HL-60 (cell line): ENCODE results near the gene LACC1.

ENCODE experiments used
- DNase-seq, 2 experiments: peaks; one replicate each; pipeline ENCODE4 v3.0.0-alpha.2; 2010 to 2020; ENCODE audit warnings: low read depth in 1 of 2, low spot score in 1 of 2
- H3K27ac ChIP-seq: fragments of 250-450 bp; sonication (Bioruptor Pico); replicated peaks from 2 replicates; pipeline ENCODE4 v1.5.1; 2020; ENCODE audit warnings: mild to moderate bottlenecking, moderate library complexity
- H3K27me3 ChIP-seq: fragments of 250-450 bp; sonication (Bioruptor Pico); 2 replicates; pipeline ENCODE4 v1.5.1; 2021; ENCODE audit warnings: mild to moderate bottlenecking, moderate library complexity; ENCODE audit not compliant: insufficient read depth, poor library complexity, severe bottlenecking
- H3K4me3 ChIP-seq: replicated peaks from 2 replicates; pipeline ENCODE4 v1.5.1; 2011; ENCODE audit warnings: mild to moderate bottlenecking, control low read depth, low read length; ENCODE audit not compliant: insufficient read depth
- CTCF ChIP-seq: IDR thresholded peaks from one replicate; pipeline ENCODE4 v1.5.1; 2011; ENCODE audit warnings: low read length, control low read depth, inconsistent platforms; ENCODE audit not compliant: insufficient read depth
- GABPA ChIP-seq: IDR thresholded peaks from 2 replicates; pipeline ENCODE4 v1.6.1; 2012; ENCODE audit warnings: low read depth
- POLR2AphosphoS5 ChIP-seq: IDR thresholded peaks from 2 replicates; pipeline ENCODE4 v1.6.1; 2012; ENCODE audit warnings: low read depth
- REST ChIP-seq: IDR thresholded peaks from 2 replicates; pipeline ENCODE4 v1.6.1; 2012; ENCODE audit warnings: low read depth; ENCODE audit not compliant: insufficient replicate concordance
- SPI1 ChIP-seq: IDR thresholded peaks from 2 replicates; pipeline ENCODE4 v1.6.1; 2012; ENCODE audit warnings: low read depth, mild to moderate bottlenecking, borderline replicate concordance

The LACC1 gene

GRCh38 chr13:43942286-43942685 is 62.6 kb downstream of the LACC1 start:
- TF ChIP-seq CTCF (no peak), SPI1 (no peak), POLR2AphosphoS5 (no peak), REST (no peak), GABPA (no peak)
- Histone ChIP-seq H3K27ac (no peak overlapping the region), H3K4me3 (no peak overlapping the region), H3K27me3 (peaks cover 9% of the 10 kb centered on the region)
- no peak for DNase-seq
